Loucy (cell line): ENCODE data around the gene SLC25A31.

Experiments
- H2AFZ ChIP-seq: fragments of 200-600 bp; sonication (generic); 2 replicates; pipeline ENCODE4 v1.6.0; 2016; ENCODE audit warnings: antibody characterized with exemption, mild to moderate bottlenecking, low read length, moderate library complexity
- H3F3A ChIP-seq: fragments of 200-600 bp; 2 replicates; pipeline ENCODE4 v1.6.0; 2016; ENCODE audit warnings: antibody characterized with exemption, low read depth, mild to moderate bottlenecking
- H3K27me3 ChIP-seq: fragments of 200-600 bp; sonication (generic); 2 replicates; pipeline ENCODE4 v1.6.1; 2014; ENCODE audit warnings: low read length, mild to moderate bottlenecking; ENCODE audit not compliant: insufficient read depth, poor library complexity, severe bottlenecking
- H3K36me3 ChIP-seq: fragments of 200-600 bp; sonication (generic); 2 replicates; pipeline ENCODE4 v1.6.1; 2016; ENCODE audit warnings: low read length; ENCODE audit not compliant: insufficient read depth
- H3K4me1 ChIP-seq: fragments of 200-600 bp; sonication (generic); 2 replicates; pipeline ENCODE4 v1.5.1; 2014; ENCODE audit warnings: low read length, mild to moderate bottlenecking; ENCODE audit not compliant: insufficient read depth, poor library complexity, severe bottlenecking
- H3K4me2 ChIP-seq: fragments of 200-600 bp; sonication (generic); 2 replicates; pipeline ENCODE4 v1.6.0; 2014; ENCODE audit warnings: antibody characterized with exemption, low read length, low read depth, mild to moderate bottlenecking; ENCODE audit not compliant: poor library complexity, severe bottlenecking
- H3K4me3 ChIP-seq: fragments of 200-600 bp; sonication (generic); 2 replicates; pipeline ENCODE4 v1.5.1; 2014; ENCODE audit warnings: low read length, mild to moderate bottlenecking, mixed read lengths; ENCODE audit not compliant: poor library complexity, severe bottlenecking
- H3K79me2 ChIP-seq: fragments of 200-600 bp; sonication (generic); 2 replicates; pipeline ENCODE4 v1.6.1; 2014; ENCODE audit warnings: low read length; ENCODE audit not compliant: insufficient read depth
- H3K9ac ChIP-seq: fragments of 200-600 bp; sonication (generic); 2 replicates; pipeline ENCODE4 v1.6.0; 2014; ENCODE audit warnings: mild to moderate bottlenecking, low read depth, low read length, moderate library complexity; ENCODE audit not compliant: poor library complexity, severe bottlenecking
- H3K9me2 ChIP-seq: fragments of 200-600 bp; sonication (generic); replicated peaks from 2 replicates; pipeline ENCODE4 v1.6.1; 2016; ENCODE audit warnings: low read depth, low read length, mixed read lengths
- H3K9me3 ChIP-seq: fragments of 200-600 bp; sonication (generic); 2 replicates; pipeline ENCODE4 v1.6.1; 2014; ENCODE audit warnings: mild to moderate bottlenecking, antibody characterized with exemption, low read length, low read depth; ENCODE audit not compliant: insufficient read depth
- H4K20me1 ChIP-seq: fragments of 200-600 bp; sonication (generic); 2 replicates; pipeline ENCODE4 v1.6.0; 2014; ENCODE audit warnings: antibody characterized with exemption, low read length, mild to moderate bottlenecking; ENCODE audit not compliant: insufficient read depth, poor library complexity, severe bottlenecking
- CTCF ChIP-seq: fragments of 200-600 bp; sonication (generic); conservative IDR thresholded peaks from 2 replicates; pipeline ENCODE4 v1.5.1; 2014; ENCODE audit warnings: mild to moderate bottlenecking, antibody characterized with exemption, low read length
- EZH2phosphoT487 ChIP-seq: fragments of 200-600 bp; IDR thresholded peaks from 2 replicates; pipeline ENCODE4 v1.6.1; 2018; ENCODE audit warnings: antibody characterized with exemption, mild to moderate bottlenecking, moderate library complexity, borderline replicate concordance

Gene SLC25A31

DNA sequence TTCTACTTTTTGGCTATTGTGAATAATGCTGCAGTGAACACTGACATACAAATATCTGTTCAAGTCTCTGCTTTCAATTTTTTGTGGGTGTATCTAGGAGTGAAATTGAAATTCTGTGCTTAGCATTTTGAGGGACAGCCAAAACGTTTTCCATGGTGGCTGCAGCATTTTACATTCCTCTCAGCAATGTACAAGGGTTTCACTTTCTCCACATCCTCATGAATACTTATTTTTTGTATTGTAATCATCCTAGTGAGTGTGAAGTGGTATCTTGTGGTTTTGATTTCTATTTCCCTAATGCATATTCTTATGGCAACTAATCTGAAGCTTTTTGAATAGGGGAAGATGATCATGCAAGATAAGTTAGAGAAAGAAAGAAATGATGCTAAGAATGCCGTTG is 92.2 kb downstream of the SLC25A31 start:
- no peaks in the 10 kb centered on the region for H3K9me3 ChIP-seq
- H3K4me2 ChIP-seq, result no peak overlapping the region
- H3K4me1 ChIP-seq, result no peaks in the 10 kb centered on the region
- no peaks in the 10 kb centered on the region for H3K9me2 ChIP-seq
- H4K20me1 ChIP-seq, result no peaks in the 10 kb centered on the region
- H3K36me3 ChIP-seq, result no peaks in the 10 kb centered on the region
- H3K79me2 ChIP-seq, result no peaks in the 10 kb centered on the region
- H3F3A ChIP-seq, result no peaks in the 10 kb centered on the region
- TF ChIP-seq CTCF (no peak), EZH2phosphoT487 (no peak)
- no peak overlapping the region for H3K9ac ChIP-seq
- H2AFZ ChIP-seq, result no peak overlapping the region
- no peak overlapping the region for H3K4me3 ChIP-seq
- no peaks in the 10 kb centered on the region for H3K27me3 ChIP-seq
